Natural killer cell (primary cell): ENCODE measurements around the gene PDE11A. TPM values are rescaled to one million over a fixed set of nuclear protein-coding genes. Genes with fewer than 3 reads are reported as not detected.

ENCODE experiments used
- ATAC-seq, 3 donors: fragments of 150-1000 bp in 2 of 3; fragments of 200-7000 bp in 1 of 3; cut with Tn5 transposase; 1 replicate in 1 of 3; 2 replicates in 2 of 3; pipeline ENCODE4 v1.10.0; 2021; ENCODE audit warnings: mild to moderate bottlenecking in 2 of 3, moderate library complexity in 2 of 3
- DNase-seq, 2 donors: peaks; one replicate each; pipeline versions ENCODE4 v3.0.0 to v3.0.0-alpha.2; 2013 to 2021; ENCODE audit warnings: mixed read lengths in 1 of 2
- H3K27ac ChIP-seq: one replicate; pipeline ENCODE4 v1.5.1; 2013; ENCODE audit warnings: mild to moderate bottlenecking, low read length
- H3K27me3 ChIP-seq: one replicate; pipeline ENCODE4 v1.6.1; 2013; ENCODE audit warnings: low read length; ENCODE audit not compliant: control insufficient read depth, insufficient read depth
- H3K36me3 ChIP-seq: one replicate; pipeline ENCODE4 v1.6.1; 2013; ENCODE audit warnings: low read length; ENCODE audit not compliant: control insufficient read depth, insufficient read depth
- H3K4me1 ChIP-seq: one replicate; pipeline ENCODE4 v1.6.1; 2013; ENCODE audit warnings: low read length; ENCODE audit not compliant: control insufficient read depth, insufficient read depth
- H3K4me3 ChIP-seq: one replicate; pipeline ENCODE4 v1.5.1; 2013; ENCODE audit warnings: low read length
- H3K9me3 ChIP-seq: one replicate; pipeline ENCODE4 v1.6.1; 2013; ENCODE audit warnings: low read length; ENCODE audit not compliant: control insufficient read depth, insufficient read depth
- H3K27ac Mint-ChIP-seq, 2 donors: one replicate each; pipeline ENCODE4 v1.8.0; 2022; ENCODE audit warnings: mild to moderate bottlenecking in 2 of 2, mixed read lengths in 2 of 2, moderate library complexity in 1 of 2
- H3K27me3 Mint-ChIP-seq, 2 donors: one replicate each; pipeline ENCODE4 v1.8.0; 2022; ENCODE audit warnings: low read depth in 2 of 2, mixed read lengths in 2 of 2
- H3K36me3 Mint-ChIP-seq: one replicate; pipeline ENCODE4 v1.8.0; 2022; ENCODE audit warnings: mixed read lengths
- H3K4me1 Mint-ChIP-seq, 2 donors: one replicate each; pipeline ENCODE4 v1.8.0; 2022; ENCODE audit warnings: mixed read lengths in 2 of 2
- H3K4me3 Mint-ChIP-seq: one replicate; pipeline ENCODE4 v1.8.0; 2022; ENCODE audit warnings: mild to moderate bottlenecking, moderate library complexity, mixed read lengths
- H3K9me3 Mint-ChIP-seq, 2 donors: one replicate each; pipeline ENCODE4 v1.8.0; 2022; ENCODE audit warnings: mixed read lengths in 2 of 2
- WGBS: methylation state at CpG from one replicate; pipeline ENCODE4 v1.1.7; 2013; ENCODE audit warnings: missing lambda C conversion rate; ENCODE audit not compliant: insufficient coverage; 5-methylcytosine and 5-hydroxymethylcytosine counted together
- intact Hi-C: fragments of 100-400 bp; cut with micrococcal nuclease; formaldehyde crosslinking; loops from one replicate; pipeline ENCODE4 v1.14.2; 2022
- total RNA-seq, 4 donors: library from RNA; stranded (reverse); fragments of 120-200 nt in 1 of 4; gene quantifications; one replicate each; pipeline versions ENCODE4 v1.2.3 to v1.2.4, GENCODE V29; 2013 to 2022
- TF ChIP-seq, protein P1 (sequence below): fragments of 200-600 bp; IDR thresholded peaks from one replicate; pipeline ENCODE4 v1.8.0; 2022; ENCODE audit warnings: antibody characterized with exemption

PDE11A gene
- total RNA-seq, 3 donors from 2014 or later (not counting 1 experiment from before 2014, with no cell fraction given) = not detected

DNA sequence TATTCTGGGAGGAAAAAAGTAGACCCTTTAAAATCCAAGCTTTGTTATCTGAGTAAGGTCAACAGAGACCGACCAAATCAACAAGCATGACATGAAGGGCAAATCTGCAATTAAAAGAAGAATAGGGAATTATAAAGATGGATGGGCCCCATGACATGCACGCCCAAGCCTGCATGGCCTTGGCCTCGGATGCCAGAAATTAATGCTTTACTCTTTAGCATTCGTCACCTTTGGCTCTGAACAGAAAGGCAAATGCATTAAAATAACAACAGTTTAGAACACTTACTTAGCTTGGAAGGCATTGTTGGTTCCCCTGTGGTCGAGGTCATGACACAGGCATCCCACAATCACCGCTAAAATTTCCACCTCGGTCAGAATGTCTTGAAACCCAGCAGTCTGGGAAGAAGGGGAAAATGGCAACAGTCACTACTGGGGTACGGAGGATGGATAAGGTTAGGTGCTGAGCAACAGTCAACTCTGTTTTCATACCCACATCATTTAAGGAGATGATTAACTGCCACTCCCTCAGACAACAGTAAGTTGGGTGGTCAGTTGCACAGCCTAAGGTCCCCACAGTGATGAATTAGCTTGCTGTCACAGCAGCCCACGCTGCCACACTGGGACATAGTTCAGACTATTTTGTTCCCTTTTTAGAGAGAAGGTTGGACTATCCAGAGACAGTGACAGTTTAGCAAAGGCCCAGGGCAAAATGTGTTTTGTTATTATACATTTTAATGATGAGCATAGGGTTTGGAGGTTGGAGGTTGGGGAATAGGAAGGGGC is 360.9 kb downstream of the PDE11A start:
- TF ChIP-seq, protein P1, sequence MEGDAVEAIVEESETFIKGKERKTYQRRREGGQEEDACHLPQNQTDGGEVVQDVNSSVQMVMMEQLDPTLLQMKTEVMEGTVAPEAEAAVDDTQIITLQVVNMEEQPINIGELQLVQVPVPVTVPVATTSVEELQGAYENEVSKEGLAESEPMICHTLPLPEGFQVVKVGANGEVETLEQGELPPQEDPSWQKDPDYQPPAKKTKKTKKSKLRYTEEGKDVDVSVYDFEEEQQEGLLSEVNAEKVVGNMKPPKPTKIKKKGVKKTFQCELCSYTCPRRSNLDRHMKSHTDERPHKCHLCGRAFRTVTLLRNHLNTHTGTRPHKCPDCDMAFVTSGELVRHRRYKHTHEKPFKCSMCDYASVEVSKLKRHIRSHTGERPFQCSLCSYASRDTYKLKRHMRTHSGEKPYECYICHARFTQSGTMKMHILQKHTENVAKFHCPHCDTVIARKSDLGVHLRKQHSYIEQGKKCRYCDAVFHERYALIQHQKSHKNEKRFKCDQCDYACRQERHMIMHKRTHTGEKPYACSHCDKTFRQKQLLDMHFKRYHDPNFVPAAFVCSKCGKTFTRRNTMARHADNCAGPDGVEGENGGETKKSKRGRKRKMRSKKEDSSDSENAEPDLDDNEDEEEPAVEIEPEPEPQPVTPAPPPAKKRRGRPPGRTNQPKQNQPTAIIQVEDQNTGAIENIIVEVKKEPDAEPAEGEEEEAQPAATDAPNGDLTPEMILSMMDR = no peak
- no peaks in the 10 kb centered on the region for H3K9me3 Mint-ChIP-seq
- no peak overlapping the region for H3K27ac Mint-ChIP-seq
- no peaks in the 10 kb centered on the region for H3K4me1 ChIP-seq
- H3K9me3 ChIP-seq = no peaks in the 10 kb centered on the region
- H3K27ac ChIP-seq = no peak overlapping the region
- ATAC-seq = peak in 1 of 3 donors; percentile 28
- H3K4me3 Mint-ChIP-seq = no peak overlapping the region
- intact Hi-C loops = no loop called here
- no peaks in the 10 kb centered on the region for H3K4me1 Mint-ChIP-seq
- H3K36me3 Mint-ChIP-seq = no peaks in the 10 kb centered on the region
- WGBS = 90% methylated on average over 8 of the region's 9 CpGs
- H3K4me3 ChIP-seq = no peak overlapping the region
- no peaks in the 10 kb centered on the region for H3K27me3 ChIP-seq
- DNase-seq = no peak
- H3K36me3 ChIP-seq = no peaks in the 10 kb centered on the region
- H3K27me3 Mint-ChIP-seq = peaks cover 0 to 2% of the 10 kb centered on the region in 2 donors

DNA sequence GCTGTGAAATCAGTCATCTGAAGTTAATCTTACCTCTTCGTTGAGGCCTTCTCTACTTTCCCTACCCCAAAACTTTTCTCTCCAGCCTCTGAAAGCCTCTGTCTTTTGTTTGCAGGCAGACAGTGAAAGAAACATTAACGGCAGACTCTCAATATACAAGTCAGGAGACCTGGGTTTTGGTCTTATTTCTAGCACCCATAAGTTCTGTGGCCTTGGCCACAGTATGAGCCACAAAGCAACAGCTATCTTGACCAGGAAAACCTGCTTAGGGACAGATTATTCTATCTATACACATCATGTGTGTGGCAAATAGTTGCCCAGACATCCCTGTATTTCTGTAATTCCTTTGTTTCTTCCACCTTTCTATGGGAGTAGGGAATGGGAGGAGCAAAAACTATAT is 361.7 kb downstream of the PDE11A start:
- 97% methylated on average over 2 of the region's 2 CpGs for WGBS
- no peaks in the 10 kb centered on the region for H3K9me3 Mint-ChIP-seq
- H3K36me3 Mint-ChIP-seq = no peaks in the 10 kb centered on the region
- intact Hi-C loops = no loop called here
- no peak for ATAC-seq
- no peak overlapping the region for H3K4me3 ChIP-seq
- no peaks in the 10 kb centered on the region for H3K4me1 ChIP-seq
- no peak overlapping the region for H3K27ac Mint-ChIP-seq
- no peak for DNase-seq
- H3K27me3 Mint-ChIP-seq = peaks cover under 1 to 2% of the 10 kb centered on the region in 2 donors
- no peaks in the 10 kb centered on the region for H3K9me3 ChIP-seq
- no peaks in the 10 kb centered on the region for H3K27me3 ChIP-seq
- H3K4me3 Mint-ChIP-seq = no peak overlapping the region
- H3K36me3 ChIP-seq = no peaks in the 10 kb centered on the region
- TF ChIP-seq, protein P1 = no peak
- no peak overlapping the region for H3K27ac ChIP-seq
- H3K4me1 Mint-ChIP-seq = no peaks in the 10 kb centered on the region

DNA sequence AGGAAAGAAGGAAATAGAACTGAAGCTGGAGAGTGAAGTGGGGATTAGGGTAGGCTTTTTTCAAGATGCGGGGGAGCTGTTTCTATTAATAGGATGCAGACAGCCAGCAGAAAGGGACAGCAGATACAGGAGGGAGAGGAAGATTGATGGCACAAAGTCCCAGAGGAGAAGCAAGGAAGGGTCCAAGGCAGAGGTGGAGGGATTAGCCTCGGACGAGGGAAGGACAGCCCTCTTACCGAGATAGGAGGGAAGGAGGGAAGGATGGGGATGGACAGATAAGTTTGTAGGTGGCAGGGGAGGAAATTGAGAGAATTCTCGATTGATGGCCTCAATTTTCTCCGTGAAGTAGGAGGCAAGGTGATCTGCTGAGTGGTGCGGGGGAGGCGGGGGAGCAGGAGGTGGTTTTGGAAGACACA is 362.6 kb downstream of the PDE11A start:
- Histone ChIP-seq H3K36me3 (no peaks in the 10 kb centered on the region), H3K27ac (no peak overlapping the region), H3K4me3 (no peak overlapping the region), H3K9me3 (no peaks in the 10 kb centered on the region), H3K27me3 (no peaks in the 10 kb centered on the region), H3K4me1 (no peaks in the 10 kb centered on the region)
- Mint-ChIP-seq H3K9me3 (no peaks in the 10 kb centered on the region), H3K4me3 (no peak overlapping the region), H3K36me3 (no peaks in the 10 kb centered on the region), H3K27ac (no peak overlapping the region), H3K4me1 (no peaks in the 10 kb centered on the region), H3K27me3 (peaks cover 2 to 8% of the 10 kb centered on the region in 2 donors)
- intact Hi-C loops = no loop called here
- TF ChIP-seq, protein P1 = no peak
- 92% methylated on average over 8 of the region's 8 CpGs for WGBS
- ATAC-seq = no peak
- no peak for DNase-seq
